ENCODE results near the gene NUAK2.

- no peak for TF ChIP-seq CTCF (IDR thresholded peaks at IDR 0.05; ENCODE audit: control extremely low read depth in 1 of 3, insufficient read depth in 1 of 3, low read depth in 1 of 3, low read length in 3 of 3)
- TF ChIP-seq POLR2A (IDR thresholded peaks at IDR 0.05; ENCODE audit: control extremely low read depth in 1 of 2, low read depth in 2 of 2, low read length in 2 of 2), result no peak
- no peak for TF ChIP-seq HDAC2 (IDR thresholded peaks at IDR 0.05; ENCODE audit: borderline replicate concordance in 1 of 2, low read depth in 2 of 2, low read length in 2 of 2)
- no peak for TF ChIP-seq EP300 (IDR thresholded peaks at IDR 0.05; ENCODE audit: borderline replicate concordance in 1 of 2, low read depth in 2 of 2, low read length in 2 of 2)
- no peak for TF ChIP-seq GABPA (IDR thresholded peaks at IDR 0.05; ENCODE audit: borderline replicate concordance, insufficient read depth, low read length)
- no peak for TF ChIP-seq TAF1 (IDR thresholded peaks at IDR 0.05; ENCODE audit: low read depth, low read length)
- no peak for TF ChIP-seq POLR2AphosphoS5 (IDR thresholded peaks at IDR 0.05; ENCODE audit: low read depth, low read length)
Observed at GRCh38 chr1:205369701-205370123, 48.2 kb upstream of the NUAK2 start.
